GM23338 (cell line): ENCODE measurements around the gene PCSK5.

Experiments
- CREB1 ChIP-seq: fragments of 250-450 bp; sonication (Bioruptor Pico); IDR thresholded peaks from 2 replicates; pipeline ENCODE4 v1.5.0; 2020; ENCODE audit warnings: low read depth, mild to moderate bottlenecking, moderate library complexity
- EZH2 ChIP-seq: fragments of 200-600 bp; sonication (generic); IDR thresholded peaks from one replicate; pipeline ENCODE4 v1.8.0; 2017; ENCODE audit warnings: antibody characterized with exemption, mild to moderate bottlenecking, low read depth; ENCODE audit not compliant: unreplicated experiment
- EZH2phosphoT487 ChIP-seq: fragments of 200-600 bp; sonication (generic); IDR thresholded peaks from one replicate; pipeline ENCODE4 v1.8.1; 2018; ENCODE audit warnings: antibody characterized with exemption; ENCODE audit not compliant: unreplicated experiment
- JUNB ChIP-seq: IDR thresholded peaks from one replicate; pipeline ENCODE4 v1.6.1; 2016; ENCODE audit warnings: antibody characterized with exemption; ENCODE audit not compliant: unreplicated experiment
- NANOG ChIP-seq: IDR thresholded peaks from 2 replicates; pipeline ENCODE4 v1.6.1; 2016; ENCODE audit warnings: antibody characterized with exemption, borderline replicate concordance
- POLR2AphosphoS5 ChIP-seq: IDR thresholded peaks from 2 replicates; pipeline ENCODE4 v1.6.1; 2016; ENCODE audit warnings: antibody characterized with exemption, low read depth
- STAT1 ChIP-seq: IDR thresholded peaks from one replicate; pipeline ENCODE4 v1.6.1; 2016; ENCODE audit warnings: antibody characterized with exemption; ENCODE audit not compliant: unreplicated experiment
- ZNF114 ChIP-seq: fragments of 250-450 bp; sonication (Bioruptor Pico); IDR thresholded peaks from 2 replicates; pipeline ENCODE4 v1.5.0; 2020; ENCODE audit warnings: mild to moderate bottlenecking, moderate library complexity
- ZNF331 ChIP-seq: fragments of 250-450 bp; sonication (Bioruptor Pico); IDR thresholded peaks from 2 replicates; pipeline ENCODE4 v1.5.0; 2020; ENCODE audit warnings: low read depth, mild to moderate bottlenecking, moderate library complexity
- TF ChIP-seq, protein P1 (sequence below), 2 experiments: fragments of 200-600 bp in 1 of 2; sonication (generic) in 1 of 2; conservative IDR thresholded peaks; 2 replicates each; pipeline versions ENCODE4 v1.5.1 to v1.6.1; 2016 to 2017; ENCODE audit warnings: antibody characterized with exemption in 2 of 2, low read depth in 2 of 2, mild to moderate bottlenecking in 2 of 2, moderate library complexity in 1 of 2
- TF ChIP-seq, protein P2 (sequence below): IDR thresholded peaks from one replicate; pipeline ENCODE4 v1.6.1; 2018; ENCODE audit warnings: antibody characterized with exemption; ENCODE audit not compliant: unreplicated experiment
- TF ChIP-seq, protein P3 (sequence below): fragments of 250-450 bp; sonication (Bioruptor Pico); IDR thresholded peaks from 2 replicates; pipeline ENCODE4 v1.5.0; 2020; ENCODE audit warnings: mild to moderate bottlenecking, moderate library complexity
- TF ChIP-seq, protein P4 (sequence below): IDR thresholded peaks from 2 replicates; pipeline ENCODE4 v1.6.1; 2016; ENCODE audit warnings: antibody characterized with exemption

DNA sequence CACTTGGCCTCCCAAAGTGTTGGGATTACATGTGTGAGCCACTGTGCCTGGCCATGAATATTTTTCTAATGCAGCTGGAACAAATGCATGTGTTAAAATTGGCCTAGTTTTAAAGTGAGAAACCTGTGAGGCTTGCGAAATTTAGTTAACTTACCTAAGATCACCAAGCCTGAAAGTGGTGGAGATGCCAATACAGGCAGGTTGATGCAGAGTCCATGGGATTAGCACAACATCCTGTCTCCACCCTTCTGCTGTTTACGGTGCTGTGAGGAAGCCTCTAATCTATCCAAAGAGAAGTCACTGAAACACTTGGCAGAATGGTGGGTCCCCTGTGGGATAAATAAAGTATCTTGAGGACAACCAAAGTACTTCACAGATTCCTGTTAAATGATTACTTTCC, 98.2 kb downstream of the PCSK5 start:
- TF ChIP-seq, protein P1, sequence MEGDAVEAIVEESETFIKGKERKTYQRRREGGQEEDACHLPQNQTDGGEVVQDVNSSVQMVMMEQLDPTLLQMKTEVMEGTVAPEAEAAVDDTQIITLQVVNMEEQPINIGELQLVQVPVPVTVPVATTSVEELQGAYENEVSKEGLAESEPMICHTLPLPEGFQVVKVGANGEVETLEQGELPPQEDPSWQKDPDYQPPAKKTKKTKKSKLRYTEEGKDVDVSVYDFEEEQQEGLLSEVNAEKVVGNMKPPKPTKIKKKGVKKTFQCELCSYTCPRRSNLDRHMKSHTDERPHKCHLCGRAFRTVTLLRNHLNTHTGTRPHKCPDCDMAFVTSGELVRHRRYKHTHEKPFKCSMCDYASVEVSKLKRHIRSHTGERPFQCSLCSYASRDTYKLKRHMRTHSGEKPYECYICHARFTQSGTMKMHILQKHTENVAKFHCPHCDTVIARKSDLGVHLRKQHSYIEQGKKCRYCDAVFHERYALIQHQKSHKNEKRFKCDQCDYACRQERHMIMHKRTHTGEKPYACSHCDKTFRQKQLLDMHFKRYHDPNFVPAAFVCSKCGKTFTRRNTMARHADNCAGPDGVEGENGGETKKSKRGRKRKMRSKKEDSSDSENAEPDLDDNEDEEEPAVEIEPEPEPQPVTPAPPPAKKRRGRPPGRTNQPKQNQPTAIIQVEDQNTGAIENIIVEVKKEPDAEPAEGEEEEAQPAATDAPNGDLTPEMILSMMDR (conservative IDR thresholded peaks at IDR 0.05; ENCODE audit: low read depth in 2 of 2) = no peak
- TF ChIP-seq EZH2phosphoT487 (no peak), POLR2AphosphoS5 (no peak), EZH2 (no peak), ZNF114 (CRISPR knock-in tag) (no peak), CREB1 (CRISPR knock-in tag) (no peak), JUNB (no peak), NANOG (no peak), ZNF331 (CRISPR knock-in tag) (no peak), STAT1 (no peak)
- TF ChIP-seq, protein P2, sequence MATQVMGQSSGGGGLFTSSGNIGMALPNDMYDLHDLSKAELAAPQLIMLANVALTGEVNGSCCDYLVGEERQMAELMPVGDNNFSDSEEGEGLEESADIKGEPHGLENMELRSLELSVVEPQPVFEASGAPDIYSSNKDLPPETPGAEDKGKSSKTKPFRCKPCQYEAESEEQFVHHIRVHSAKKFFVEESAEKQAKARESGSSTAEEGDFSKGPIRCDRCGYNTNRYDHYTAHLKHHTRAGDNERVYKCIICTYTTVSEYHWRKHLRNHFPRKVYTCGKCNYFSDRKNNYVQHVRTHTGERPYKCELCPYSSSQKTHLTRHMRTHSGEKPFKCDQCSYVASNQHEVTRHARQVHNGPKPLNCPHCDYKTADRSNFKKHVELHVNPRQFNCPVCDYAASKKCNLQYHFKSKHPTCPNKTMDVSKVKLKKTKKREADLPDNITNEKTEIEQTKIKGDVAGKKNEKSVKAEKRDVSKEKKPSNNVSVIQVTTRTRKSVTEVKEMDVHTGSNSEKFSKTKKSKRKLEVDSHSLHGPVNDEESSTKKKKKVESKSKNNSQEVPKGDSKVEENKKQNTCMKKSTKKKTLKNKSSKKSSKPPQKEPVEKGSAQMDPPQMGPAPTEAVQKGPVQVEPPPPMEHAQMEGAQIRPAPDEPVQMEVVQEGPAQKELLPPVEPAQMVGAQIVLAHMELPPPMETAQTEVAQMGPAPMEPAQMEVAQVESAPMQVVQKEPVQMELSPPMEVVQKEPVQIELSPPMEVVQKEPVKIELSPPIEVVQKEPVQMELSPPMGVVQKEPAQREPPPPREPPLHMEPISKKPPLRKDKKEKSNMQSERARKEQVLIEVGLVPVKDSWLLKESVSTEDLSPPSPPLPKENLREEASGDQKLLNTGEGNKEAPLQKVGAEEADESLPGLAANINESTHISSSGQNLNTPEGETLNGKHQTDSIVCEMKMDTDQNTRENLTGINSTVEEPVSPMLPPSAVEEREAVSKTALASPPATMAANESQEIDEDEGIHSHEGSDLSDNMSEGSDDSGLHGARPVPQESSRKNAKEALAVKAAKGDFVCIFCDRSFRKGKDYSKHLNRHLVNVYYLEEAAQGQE = no peak
- TF ChIP-seq, protein P3, sequence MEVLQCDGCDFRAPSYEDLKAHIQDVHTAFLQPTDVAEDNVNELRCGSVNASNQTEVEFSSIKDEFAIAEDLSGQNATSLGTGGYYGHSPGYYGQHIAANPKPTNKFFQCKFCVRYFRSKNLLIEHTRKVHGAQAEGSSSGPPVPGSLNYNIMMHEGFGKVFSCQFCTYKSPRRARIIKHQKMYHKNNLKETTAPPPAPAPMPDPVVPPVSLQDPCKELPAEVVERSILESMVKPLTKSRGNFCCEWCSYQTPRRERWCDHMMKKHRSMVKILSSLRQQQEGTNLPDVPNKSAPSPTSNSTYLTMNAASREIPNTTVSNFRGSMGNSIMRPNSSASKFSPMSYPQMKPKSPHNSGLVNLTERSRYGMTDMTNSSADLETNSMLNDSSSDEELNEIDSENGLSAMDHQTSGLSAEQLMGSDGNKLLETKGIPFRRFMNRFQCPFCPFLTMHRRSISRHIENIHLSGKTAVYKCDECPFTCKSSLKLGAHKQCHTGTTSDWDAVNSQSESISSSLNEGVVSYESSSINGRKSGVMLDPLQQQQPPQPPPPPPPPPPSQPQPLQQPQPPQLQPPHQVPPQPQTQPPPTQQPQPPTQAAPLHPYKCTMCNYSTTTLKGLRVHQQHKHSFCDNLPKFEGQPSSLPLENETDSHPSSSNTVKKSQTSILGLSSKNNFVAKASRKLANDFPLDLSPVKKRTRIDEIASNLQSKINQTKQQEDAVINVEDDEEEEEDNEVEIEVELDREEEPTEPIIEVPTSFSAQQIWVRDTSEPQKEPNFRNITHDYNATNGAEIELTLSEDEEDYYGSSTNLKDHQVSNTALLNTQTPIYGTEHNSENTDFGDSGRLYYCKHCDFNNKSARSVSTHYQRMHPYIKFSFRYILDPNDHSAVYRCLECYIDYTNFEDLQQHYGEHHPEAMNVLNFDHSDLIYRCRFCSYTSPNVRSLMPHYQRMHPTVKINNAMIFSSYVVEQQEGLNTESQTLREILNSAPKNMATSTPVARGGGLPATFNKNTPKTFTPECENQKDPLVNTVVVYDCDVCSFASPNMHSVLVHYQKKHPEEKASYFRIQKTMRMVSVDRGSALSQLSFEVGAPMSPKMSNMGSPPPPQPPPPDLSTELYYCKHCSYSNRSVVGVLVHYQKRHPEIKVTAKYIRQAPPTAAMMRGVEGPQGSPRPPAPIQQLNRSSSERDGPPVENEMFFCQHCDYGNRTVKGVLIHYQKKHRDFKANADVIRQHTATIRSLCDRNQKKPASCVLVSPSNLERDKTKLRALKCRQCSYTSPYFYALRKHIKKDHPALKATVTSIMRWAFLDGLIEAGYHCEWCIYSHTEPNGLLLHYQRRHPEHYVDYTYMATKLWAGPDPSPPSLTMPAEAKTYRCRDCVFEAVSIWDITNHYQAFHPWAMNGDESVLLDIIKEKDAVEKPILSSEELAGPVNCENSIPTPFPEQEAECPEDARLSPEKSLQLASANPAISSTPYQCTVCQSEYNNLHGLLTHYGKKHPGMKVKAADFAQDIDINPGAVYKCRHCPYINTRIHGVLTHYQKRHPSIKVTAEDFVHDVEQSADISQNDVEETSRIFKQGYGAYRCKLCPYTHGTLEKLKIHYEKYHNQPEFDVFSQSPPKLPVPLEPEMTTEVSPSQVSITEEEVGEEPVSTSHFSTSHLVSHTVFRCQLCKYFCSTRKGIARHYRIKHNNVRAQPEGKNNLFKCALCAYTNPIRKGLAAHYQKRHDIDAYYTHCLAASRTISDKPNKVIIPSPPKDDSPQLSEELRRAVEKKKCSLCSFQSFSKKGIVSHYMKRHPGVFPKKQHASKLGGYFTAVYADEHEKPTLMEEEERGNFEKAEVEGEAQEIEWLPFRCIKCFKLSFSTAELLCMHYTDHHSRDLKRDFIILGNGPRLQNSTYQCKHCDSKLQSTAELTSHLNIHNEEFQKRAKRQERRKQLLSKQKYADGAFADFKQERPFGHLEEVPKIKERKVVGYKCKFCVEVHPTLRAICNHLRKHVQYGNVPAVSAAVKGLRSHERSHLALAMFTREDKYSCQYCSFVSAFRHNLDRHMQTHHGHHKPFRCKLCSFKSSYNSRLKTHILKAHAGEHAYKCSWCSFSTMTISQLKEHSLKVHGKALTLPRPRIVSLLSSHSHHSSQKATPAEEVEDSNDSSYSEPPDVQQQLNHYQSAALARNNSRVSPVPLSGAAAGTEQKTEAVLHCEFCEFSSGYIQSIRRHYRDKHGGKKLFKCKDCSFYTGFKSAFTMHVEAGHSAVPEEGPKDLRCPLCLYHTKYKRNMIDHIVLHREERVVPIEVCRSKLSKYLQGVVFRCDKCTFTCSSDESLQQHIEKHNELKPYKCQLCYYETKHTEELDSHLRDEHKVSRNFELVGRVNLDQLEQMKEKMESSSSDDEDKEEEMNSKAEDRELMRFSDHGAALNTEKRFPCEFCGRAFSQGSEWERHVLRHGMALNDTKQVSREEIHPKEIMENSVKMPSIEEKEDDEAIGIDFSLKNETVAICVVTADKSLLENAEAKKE (CRISPR knock-in tag) = no peak
- TF ChIP-seq, protein P4, sequence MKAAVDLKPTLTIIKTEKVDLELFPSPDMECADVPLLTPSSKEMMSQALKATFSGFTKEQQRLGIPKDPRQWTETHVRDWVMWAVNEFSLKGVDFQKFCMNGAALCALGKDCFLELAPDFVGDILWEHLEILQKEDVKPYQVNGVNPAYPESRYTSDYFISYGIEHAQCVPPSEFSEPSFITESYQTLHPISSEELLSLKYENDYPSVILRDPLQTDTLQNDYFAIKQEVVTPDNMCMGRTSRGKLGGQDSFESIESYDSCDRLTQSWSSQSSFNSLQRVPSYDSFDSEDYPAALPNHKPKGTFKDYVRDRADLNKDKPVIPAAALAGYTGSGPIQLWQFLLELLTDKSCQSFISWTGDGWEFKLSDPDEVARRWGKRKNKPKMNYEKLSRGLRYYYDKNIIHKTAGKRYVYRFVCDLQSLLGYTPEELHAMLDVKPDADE = no peak
